ENCODE data around the gene KLF12.

Gene KLF12

GRCh38 chr13:74129500-74130191, 4.6 kb downstream of the KLF12 start:
- DNase-seq = no peak
- TF ChIP-seq GATA1 (IDR thresholded peaks at IDR 0.05; ENCODE audit: low read depth, low read length) = no peak
- TF ChIP-seq POLR2A (IDR thresholded peaks at IDR 0.05; ENCODE audit: low read length) = no peak

- no peak for DNase-seq
- TF ChIP-seq GATA1 (IDR thresholded peaks at IDR 0.05; ENCODE audit: low read depth, low read length) (no peak), POLR2A (IDR thresholded peaks at IDR 0.05; ENCODE audit: low read length) (no peak)
Measured at GRCh38 chr13:74128156-74128767, 5.9 kb downstream of the KLF12 start.

GRCh38 chr13:74118328-74118727, 15.9 kb downstream of the KLF12 start:
- no peak for DNase-seq
- no peak for TF ChIP-seq POLR2A (IDR thresholded peaks at IDR 0.05; ENCODE audit: low read length)

- TF ChIP-seq POLR2A (IDR thresholded peaks at IDR 0.05; ENCODE audit: low read length) = no peak
- TF ChIP-seq GATA1 (IDR thresholded peaks at IDR 0.05; ENCODE audit: low read depth, low read length) = no peak
- no peak for DNase-seq
Measured at GRCh38 chr13:74117207-74117705, 16.9 kb downstream of the KLF12 start.

- TF ChIP-seq POLR2A (IDR thresholded peaks at IDR 0.05; ENCODE audit: low read length) (no peak), GATA1 (IDR thresholded peaks at IDR 0.05; ENCODE audit: low read depth, low read length) (no peak)
Measured at GRCh38 chr13:74115133-74115532, 19.1 kb downstream of the KLF12 start.

GRCh38 chr13:74114641-74115040, 19.6 kb downstream of the KLF12 start:
- no peak for TF ChIP-seq GATA1 (IDR thresholded peaks at IDR 0.05; ENCODE audit: low read depth, low read length)
- no peak for TF ChIP-seq POLR2A (IDR thresholded peaks at IDR 0.05; ENCODE audit: low read length)
- no peak for DNase-seq

More at GRCh38 chr13:74115133-74115532, 19.1 kb downstream of the KLF12 start:
- DNase-seq = no peak

GRCh38 chr13:74114202-74114601, 20.0 kb downstream of the KLF12 start:
- TF ChIP-seq GATA1 (IDR thresholded peaks at IDR 0.05; ENCODE audit: low read depth, low read length) (no peak), POLR2A (IDR thresholded peaks at IDR 0.05; ENCODE audit: low read length) (no peak)
- no peak for DNase-seq

- TF ChIP-seq POLR2A (IDR thresholded peaks at IDR 0.05; ENCODE audit: low read length) = no peak
- TF ChIP-seq GATA1 (IDR thresholded peaks at IDR 0.05; ENCODE audit: low read depth, low read length) = no peak
- no peak for DNase-seq
Measured at GRCh38 chr13:74111901-74112824, 22.0 kb downstream of the KLF12 start.

- TF ChIP-seq POLR2A (IDR thresholded peaks at IDR 0.05; ENCODE audit: low read length) = no peak
- TF ChIP-seq GATA1 (IDR thresholded peaks at IDR 0.05; ENCODE audit: low read depth, low read length) = no peak
- DNase-seq = no peak
Measured at GRCh38 chr13:74111399-74111798, 22.8 kb downstream of the KLF12 start.

- DNase-seq = no peak
- no peak for TF ChIP-seq GATA1 (IDR thresholded peaks at IDR 0.05; ENCODE audit: low read depth, low read length)
- TF ChIP-seq POLR2A (IDR thresholded peaks at IDR 0.05; ENCODE audit: low read length) = no peak
Measured at GRCh38 chr13:74110053-74110452, 24.2 kb downstream of the KLF12 start.

- TF ChIP-seq GATA1 (IDR thresholded peaks at IDR 0.05; ENCODE audit: low read depth, low read length) = no peak
- TF ChIP-seq POLR2A (IDR thresholded peaks at IDR 0.05; ENCODE audit: low read length) = no peak
- no peak for DNase-seq
Measured at GRCh38 chr13:74107598-74107997, 26.6 kb downstream of the KLF12 start.

- TF ChIP-seq POLR2A (IDR thresholded peaks at IDR 0.05; ENCODE audit: low read length) (no peak), GATA1 (IDR thresholded peaks at IDR 0.05; ENCODE audit: low read depth, low read length) (no peak)
- no peak for DNase-seq
Measured at GRCh38 chr13:74105871-74106270, 28.3 kb downstream of the KLF12 start.

GRCh38 chr13:74104661-74105275, 29.4 kb downstream of the KLF12 start:
- no peak for DNase-seq
- TF ChIP-seq GATA1 (IDR thresholded peaks at IDR 0.05; ENCODE audit: low read depth, low read length) (no peak), POLR2A (IDR thresholded peaks at IDR 0.05; ENCODE audit: low read length) (no peak)
